Muscle of back (tissue), 11 donors: ENCODE data around the gene UGT8. TPM values are rescaled to one million over a fixed set of nuclear protein-coding genes. Genes with fewer than 3 reads are reported as not detected.
"Not testable (repeated sequence)": the region's sequence is repeated elsewhere in the genome, so short reads cannot be mapped to it uniquely, and the experiment has no call there.

Experiments
- DNase-seq, 3 donors: peaks; one replicate each; pipeline versions ENCODE4 v3.0.0 to v3.0.0-alpha.2; 2013
- polyA plus RNA-seq, 10 donors: library from polyadenylated mRNA; unstranded; fragments of 120-200 nt; gene quantifications; one replicate each; pipeline ENCODE4 v1.2.1, GENCODE V29; 2013; ENCODE audit not compliant: insufficient read length in 10 of 10

The UGT8 gene
- polyA plus RNA-seq, 10 donors = 0.20 to 0.80 (median 0.55) TPM

- no peak for DNase-seq
Measured at GRCh38 chr4:114603497-114603896, 4.9 kb downstream of the UGT8 start.

GRCh38 chr4:114606245-114606644 is 7.6 kb downstream of the UGT8 start:
- DNase-seq = no peak

GRCh38 chr4:114607056-114607455 is 8.4 kb downstream of the UGT8 start:
- DNase-seq = no peak

- DNase-seq = no peak
Measured at GRCh38 chr4:114613560-114613959, 15.0 kb downstream of the UGT8 start.

- DNase-seq = no peak
Measured at GRCh38 chr4:114615435-114615834, 16.8 kb downstream of the UGT8 start.

GRCh38 chr4:114616036-114616435 is 17.4 kb downstream of the UGT8 start:
- not testable (repeated sequence) for DNase-seq

GRCh38 chr4:114626196-114626595 is 27.6 kb downstream of the UGT8 start:
- DNase-seq = no peak

- no peak for DNase-seq
Measured at GRCh38 chr4:114636192-114636935, 37.8 kb downstream of the UGT8 start.

GRCh38 chr4:114642173-114642780 is 43.7 kb downstream of the UGT8 start:
- DNase-seq = no peak

- DNase-seq = no peak
Measured at GRCh38 chr4:114649908-114650307, 51.3 kb downstream of the UGT8 start.

- no peak for DNase-seq
Measured at GRCh38 chr4:114653675-114654074, 55.1 kb downstream of the UGT8 start.

- no peak for DNase-seq
Measured at GRCh38 chr4:114654592-114654991, 56.0 kb downstream of the UGT8 start.

- no peak for DNase-seq
Measured at GRCh38 chr4:114658179-114658578, 59.6 kb downstream of the UGT8 start.

GRCh38 chr4:114658776-114659175 is 60.2 kb downstream of the UGT8 start:
- no peak for DNase-seq

GRCh38 chr4:114659386-114660008 is 60.9 kb downstream of the UGT8 start:
- DNase-seq = peak; percentile 29 to 64 (median 58)

GRCh38 chr4:114663083-114663482 is 64.5 kb downstream of the UGT8 start:
- no peak for DNase-seq

GRCh38 chr4:114668577-114668976 is 70.0 kb downstream of the UGT8 start:
- no peak for DNase-seq

- not testable (repeated sequence) for DNase-seq
Measured at GRCh38 chr4:114670733-114671132, 72.1 kb downstream of the UGT8 start.

GRCh38 chr4:114673306-114673705 is 74.7 kb downstream of the UGT8 start:
- DNase-seq = no peak

GRCh38 chr4:114674080-114674479 is 75.5 kb downstream of the UGT8 start:
- DNase-seq = no peak

GRCh38 chr4:114677346-114677979 is 78.9 kb downstream of the UGT8 start:
- DNase-seq = no peak

- DNase-seq = no peak
Measured at GRCh38 chr4:114684462-114684861, 85.9 kb downstream of the UGT8 start.

- peak in 2 of 3 donors; percentile 18 to 50 for DNase-seq
Measured at GRCh38 chr4:114688059-114688458, 89.5 kb downstream of the UGT8 start.
